ENCODE data around the gene ZNF425. TPM values are rescaled to one million over a fixed set of nuclear protein-coding genes. Genes with fewer than 3 reads are reported as not detected.

ZNF425 gene
- total and polyA plus RNA-seq, 9 of the 15 experiments (the other 6 are each of a cell fraction or from before 2014, with no cell fraction given), result 0.03 to 0.89 (median 0.54) TPM

- ChIA-PET CTCF (ENCODE audit: low intra/inter-chr PET ratio) (no interaction called here), POLR2A (interaction anchor here (0.6 to 2.4 kb wide), 2 partner anchors 8 to 11 kb away, joined by 3 to 8 read pairs; no protein-coding TSS in a partner anchor)
- H4K20me1 ChIP-seq (replicated peaks; ENCODE audit: control insufficient read depth, insufficient read depth, low read length), result no peaks in the 10 kb centered on the region; the same call in 1 of the 2 replicates
- no peak overlapping the region for H3K9ac ChIP-seq (ENCODE audit: insufficient read depth in 1 of 2, low read depth in 2 of 2, low read length in 2 of 2)
- no TSS peak for BruUV-seq (replicated peaks)
- no peak overlapping the region for H3K4me3 ChIP-seq
- peaks cover 61% of the 10 kb centered on the region for H3K36me3 ChIP-seq (ENCODE audit: control insufficient read depth, insufficient read depth, low read length)
- H3K9me1 ChIP-seq (ENCODE audit: control insufficient read depth, insufficient read depth, low read length), result no peaks in the 10 kb centered on the region
- DNase-seq (ENCODE audit: extremely low read depth in 1 of 4, low spot score in 3 of 4) (no peak), ATAC-seq (no peak), FAIRE-seq (no peak)
- H3K27me3 ChIP-seq (ENCODE audit: control insufficient read depth in 2 of 2, insufficient read depth in 2 of 2, low read length in 2 of 2), result no peaks in the 10 kb centered on the region
- no peaks in the 10 kb centered on the region for H3K9me3 ChIP-seq (replicated peaks; ENCODE audit: control insufficient read depth, insufficient read depth, low read depth, low read length)
- no peak overlapping the region for H3K4me2 ChIP-seq (ENCODE audit: insufficient read depth, low read length)
- H3K27ac ChIP-seq (ENCODE audit: extremely low read depth, low read depth, low read length), result no peak overlapping the region
- intact Hi-C loops (cut with micrococcal nuclease) (no loop called here), in situ Hi-C loops (cut with MboI) (no loop called here)
- peaks cover 48% of the 10 kb centered on the region for H3K79me2 ChIP-seq (ENCODE audit: control insufficient read depth, insufficient read depth, low read length)
- H2AFZ ChIP-seq (ENCODE audit: low read depth, low read length), result no peak overlapping the region
- H3K4me1 ChIP-seq (replicated peaks in 1 of 2; ENCODE audit: control insufficient read depth in 2 of 2, insufficient read depth in 2 of 2, low read length in 2 of 2), result peaks cover 0 to 8% of the 10 kb centered on the region in 2 experiments; a peak in 2 of 5 replicates
- TF ChIP-seq ATF3 (IDR thresholded peaks at IDR 0.05) (no peak), ATF3 (CRISPR knock-in tag; conservative IDR thresholded peaks at IDR 0.05) (no peak), GABPB2 (CRISPR knock-in tag; conservative IDR thresholded peaks at IDR 0.05) (no peak), ZNF511 (CRISPR knock-in tag; IDR thresholded peaks at IDR 0.05) (no peak), E2F8 (IDR thresholded peaks at IDR 0.05; ENCODE audit: low read depth, partially characterized antibody) (no peak), PREB (CRISPR knock-in tag; IDR thresholded peaks at IDR 0.05) (no peak), ZNF12 (CRISPR knock-in tag; IDR thresholded peaks at IDR 0.05) (no peak), GABPA (tag; conservative IDR thresholded peaks at IDR 0.05; ENCODE audit: low read depth) (no peak), MBD1 (CRISPR knock-in tag; IDR thresholded peaks at IDR 0.05) (no peak), KDM4B (IDR thresholded peaks at IDR 0.05; ENCODE audit: borderline replicate concordance in 2 of 2, low read depth in 1 of 2) (no peak)
- WGBS (ENCODE audit: insufficient coverage, low coverage, missing lambda C conversion rate), result 90% methylated on average over 11 of the region's 11 CpGs
Measured at GRCh38 chr7:149154056-149154455, 27.9 kb upstream of the ZNF425 start.

Data from K562 (cell line).